NT2/D1 (cell line): Measurements from ENCODE around the gene MEGF6.

Source experiments
- DNase-seq: peaks from one replicate; pipeline ENCODE4 v3.0.0-alpha.2; 2011; ENCODE audit warnings: low read depth, low spot score
- H3K27me3 ChIP-seq: 2 replicates; pipeline ENCODE4 v1.6.0; 2011; ENCODE audit warnings: mild to moderate bottlenecking; ENCODE audit not compliant: insufficient read length, insufficient read depth
- H3K36me3 ChIP-seq: 2 replicates; pipeline ENCODE4 v1.6.1; 2011; ENCODE audit warnings: mild to moderate bottlenecking, low read length, mixed read lengths; ENCODE audit not compliant: insufficient read depth, insufficient read length
- H3K4me1 ChIP-seq: 2 replicates; pipeline ENCODE4 v1.5.1; 2011; ENCODE audit not compliant: insufficient read depth, insufficient read length
- H3K4me3 ChIP-seq: 2 replicates; pipeline ENCODE4 v1.5.1; 2011; ENCODE audit warnings: low read depth; ENCODE audit not compliant: insufficient read length
- H3K9ac ChIP-seq: 2 replicates; pipeline ENCODE4 v1.6.0; 2011; ENCODE audit warnings: low read depth; ENCODE audit not compliant: insufficient read length
- H3K9me3 ChIP-seq: 2 replicates; pipeline ENCODE4 v1.5.1; 2011; ENCODE audit warnings: mild to moderate bottlenecking, low read length; ENCODE audit not compliant: insufficient read depth
- SUZ12 ChIP-seq: IDR thresholded peaks from 2 replicates; pipeline ENCODE4 v1.6.1; 2011; ENCODE audit not compliant: insufficient read length, insufficient read depth; ENCODE audit errors: extremely low read depth
- YY1 ChIP-seq: IDR thresholded peaks from 2 replicates; pipeline ENCODE4 v1.6.1; 2011; ENCODE audit not compliant: insufficient read length, insufficient read depth
- ZNF274 ChIP-seq: IDR thresholded peaks from 2 replicates; pipeline ENCODE4 v1.6.1; 2011; ENCODE audit warnings: mild to moderate bottlenecking, low read depth, low read length

Gene MEGF6

GRCh38 chr1:3634059-3634800 is 22.9 kb upstream of the MEGF6 start:
- no peak for DNase-seq
- TF ChIP-seq ZNF274 (no peak), YY1 (no peak), SUZ12 (no peak)
- Histone ChIP-seq H3K9ac (no peak overlapping the region), H3K27me3 (no peaks in the 10 kb centered on the region), H3K4me1 (peaks cover 22% of the 10 kb centered on the region), H3K36me3 (peaks cover 69% of the 10 kb centered on the region), H3K9me3 (no peaks in the 10 kb centered on the region), H3K4me3 (no peak overlapping the region)

- no peak for TF ChIP-seq SUZ12
- TF ChIP-seq YY1 = no peak
- TF ChIP-seq ZNF274 = no peak
- H3K36me3 ChIP-seq = peaks cover 76% of the 10 kb centered on the region
- H3K4me1 ChIP-seq = peaks cover 22% of the 10 kb centered on the region
- no peak overlapping the region for H3K9ac ChIP-seq
- H3K9me3 ChIP-seq = no peaks in the 10 kb centered on the region
- DNase-seq = no peak
- H3K27me3 ChIP-seq = no peaks in the 10 kb centered on the region
- no peak overlapping the region for H3K4me3 ChIP-seq
Observed at GRCh38 chr1:3633344-3634058, 22.2 kb upstream of the MEGF6 start.

- Histone ChIP-seq H3K36me3 (peaks cover 75% of the 10 kb centered on the region), H3K4me3 (no peak overlapping the region), H3K27me3 (no peaks in the 10 kb centered on the region), H3K9me3 (no peaks in the 10 kb centered on the region), H3K9ac (peak overlapping the region; percentile 72), H3K4me1 (peaks cover 22% of the 10 kb centered on the region)
- no peak for DNase-seq
- TF ChIP-seq YY1 = no peak
Observed at GRCh38 chr1:3632716-3633343, 21.5 kb upstream of the MEGF6 start.

GRCh38 chr1:3632298-3632697 is 21.0 kb upstream of the MEGF6 start:
- no peak for TF ChIP-seq YY1
- TF ChIP-seq SUZ12 = no peak
- no peak for TF ChIP-seq ZNF274
- H3K4me3 ChIP-seq = peak overlapping the region; percentile 4
- H3K9me3 ChIP-seq = no peaks in the 10 kb centered on the region
- no peaks in the 10 kb centered on the region for H3K27me3 ChIP-seq
- peaks cover 79% of the 10 kb centered on the region for H3K36me3 ChIP-seq
- DNase-seq = no peak
- H3K4me1 ChIP-seq = peaks cover 22% of the 10 kb centered on the region
- peak overlapping the region; percentile 72 for H3K9ac ChIP-seq

- H3K36me3 ChIP-seq = peaks cover 75% of the 10 kb centered on the region
Observed at GRCh38 chr1:3631320-3632260, 20.3 kb upstream of the MEGF6 start.

GRCh38 chr1:3630914-3631313 is 19.6 kb upstream of the MEGF6 start:
- TF ChIP-seq SUZ12 (no peak), ZNF274 (no peak), YY1 (no peak)
- Histone ChIP-seq H3K36me3 (peaks cover 71% of the 10 kb centered on the region), H3K27me3 (no peaks in the 10 kb centered on the region), H3K4me3 (no peak overlapping the region), H3K9me3 (no peaks in the 10 kb centered on the region), H3K9ac (peak overlapping the region; percentile 70), H3K4me1 (peaks cover 22% of the 10 kb centered on the region)
- DNase-seq = no peak

More at GRCh38 chr1:3631320-3632260, 20.3 kb upstream of the MEGF6 start:
- no peaks in the 10 kb centered on the region for H3K9me3 ChIP-seq
- peak; percentile 63 for DNase-seq
- peak overlapping the region; percentile 72 for H3K9ac ChIP-seq
- peak overlapping the region; percentile 4 for H3K4me3 ChIP-seq
- TF ChIP-seq SUZ12 = no peak
- TF ChIP-seq ZNF274 = no peak
- no peak for TF ChIP-seq YY1
- no peaks in the 10 kb centered on the region for H3K27me3 ChIP-seq
- peaks cover 22% of the 10 kb centered on the region for H3K4me1 ChIP-seq
